ENCODE measurements around the gene ARHGEF28. TPM values are rescaled to one million over a fixed set of nuclear protein-coding genes. Genes with fewer than 3 reads are reported as not detected.

ARHGEF28 gene
- total and polyA plus RNA-seq, 10 of the 15 experiments (the other 5 are each of a cell fraction or from before 2014, with no cell fraction given) = 0.10 to 0.72 (median 0.22) TPM; not detected in 2

DNA sequence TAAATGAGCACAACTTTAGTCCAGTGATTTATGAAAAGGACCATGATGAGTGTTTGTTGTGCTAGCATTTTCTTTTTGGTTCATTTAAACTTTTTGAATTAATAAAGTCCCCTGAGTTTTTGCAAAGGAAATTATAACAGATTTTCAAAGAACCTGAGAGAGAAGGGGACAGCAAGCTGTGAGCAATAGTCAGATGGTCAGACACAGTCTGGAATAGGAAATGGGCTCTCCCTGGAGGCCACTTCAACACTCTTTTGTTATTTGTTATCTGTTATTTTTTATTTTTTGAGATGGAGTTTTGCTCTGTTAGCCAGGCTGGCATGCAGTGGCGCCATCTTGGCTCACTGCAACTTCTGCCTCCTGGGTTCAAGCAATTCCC is 171.1 kb downstream of the ARHGEF28 start:
- TF ChIP-seq KLF5 (IDR thresholded peaks at IDR 0.05; ENCODE audit: partially characterized antibody) (no peak), GABPA (IDR thresholded peaks at IDR 0.05; ENCODE audit: low read depth) (no peak), SREBF2 (IDR thresholded peaks at IDR 0.05; ENCODE audit: low read length) (no peak), TAF1 (IDR thresholded peaks at IDR 0.05; ENCODE audit: borderline replicate concordance, low read depth, low read length) (no peak), NR2C1 (IDR thresholded peaks at IDR 0.05) (no peak), SRF (IDR thresholded peaks at IDR 0.05; ENCODE audit: low read depth in 2 of 2, low read length in 2 of 2) (no peak), TCF3 (IDR thresholded peaks at IDR 0.05; ENCODE audit: borderline replicate concordance, insufficient read depth, low read depth, low read length) (no peak), CEBPB (IDR thresholded peaks at IDR 0.05; ENCODE audit: borderline replicate concordance in 1 of 2, low read depth in 2 of 2, low read length in 2 of 2) (no peak), EED (IDR thresholded peaks at IDR 0.05; ENCODE audit: low read depth) (no peak), RBBP5 (conservative IDR thresholded peaks at IDR 0.05) (no peak), SP1 (IDR thresholded peaks at IDR 0.05; ENCODE audit: low read depth, low read length) (no peak), TBL1XR1 (IDR thresholded peaks at IDR 0.05; ENCODE audit: low read depth, low read length) (no peak), SREBF1 (IDR thresholded peaks at IDR 0.05; ENCODE audit: low read length) (no peak)
- TF ChIP-seq, protein P1, sequence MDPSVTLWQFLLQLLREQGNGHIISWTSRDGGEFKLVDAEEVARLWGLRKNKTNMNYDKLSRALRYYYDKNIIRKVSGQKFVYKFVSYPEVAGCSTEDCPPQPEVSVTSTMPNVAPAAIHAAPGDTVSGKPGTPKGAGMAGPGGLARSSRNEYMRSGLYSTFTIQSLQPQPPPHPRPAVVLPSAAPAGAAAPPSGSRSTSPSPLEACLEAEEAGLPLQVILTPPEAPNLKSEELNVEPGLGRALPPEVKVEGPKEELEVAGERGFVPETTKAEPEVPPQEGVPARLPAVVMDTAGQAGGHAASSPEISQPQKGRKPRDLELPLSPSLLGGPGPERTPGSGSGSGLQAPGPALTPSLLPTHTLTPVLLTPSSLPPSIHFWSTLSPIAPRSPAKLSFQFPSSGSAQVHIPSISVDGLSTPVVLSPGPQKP (IDR thresholded peaks at IDR 0.05; ENCODE audit: low read depth, low read length) = no peak
- TF ChIP-seq, protein P2, sequence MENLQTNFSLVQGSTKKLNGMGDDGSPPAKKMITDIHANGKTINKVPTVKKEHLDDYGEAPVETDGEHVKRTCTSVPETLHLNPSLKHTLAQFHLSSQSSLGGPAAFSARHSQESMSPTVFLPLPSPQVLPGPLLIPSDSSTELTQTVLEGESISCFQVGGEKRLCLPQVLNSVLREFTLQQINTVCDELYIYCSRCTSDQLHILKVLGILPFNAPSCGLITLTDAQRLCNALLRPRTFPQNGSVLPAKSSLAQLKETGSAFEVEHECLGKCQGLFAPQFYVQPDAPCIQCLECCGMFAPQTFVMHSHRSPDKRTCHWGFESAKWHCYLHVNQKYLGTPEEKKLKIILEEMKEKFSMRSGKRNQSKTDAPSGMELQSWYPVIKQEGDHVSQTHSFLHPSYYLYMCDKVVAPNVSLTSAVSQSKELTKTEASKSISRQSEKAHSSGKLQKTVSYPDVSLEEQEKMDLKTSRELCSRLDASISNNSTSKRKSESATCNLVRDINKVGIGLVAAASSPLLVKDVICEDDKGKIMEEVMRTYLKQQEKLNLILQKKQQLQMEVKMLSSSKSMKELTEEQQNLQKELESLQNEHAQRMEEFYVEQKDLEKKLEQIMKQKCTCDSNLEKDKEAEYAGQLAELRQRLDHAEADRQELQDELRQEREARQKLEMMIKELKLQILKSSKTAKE (IDR thresholded peaks at IDR 0.05; ENCODE audit: low read depth, poor library complexity, severe bottlenecking) = no peak
- TF ChIP-seq, protein P3, sequence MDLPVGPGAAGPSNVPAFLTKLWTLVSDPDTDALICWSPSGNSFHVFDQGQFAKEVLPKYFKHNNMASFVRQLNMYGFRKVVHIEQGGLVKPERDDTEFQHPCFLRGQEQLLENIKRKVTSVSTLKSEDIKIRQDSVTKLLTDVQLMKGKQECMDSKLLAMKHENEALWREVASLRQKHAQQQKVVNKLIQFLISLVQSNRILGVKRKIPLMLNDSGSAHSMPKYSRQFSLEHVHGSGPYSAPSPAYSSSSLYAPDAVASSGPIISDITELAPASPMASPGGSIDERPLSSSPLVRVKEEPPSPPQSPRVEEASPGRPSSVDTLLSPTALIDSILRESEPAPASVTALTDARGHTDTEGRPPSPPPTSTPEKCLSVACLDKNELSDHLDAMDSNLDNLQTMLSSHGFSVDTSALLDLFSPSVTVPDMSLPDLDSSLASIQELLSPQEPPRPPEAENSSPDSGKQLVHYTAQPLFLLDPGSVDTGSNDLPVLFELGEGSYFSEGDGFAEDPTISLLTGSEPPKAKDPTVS (IDR thresholded peaks at IDR 0.05; ENCODE audit: low read depth, low read length) = no peak
- TF ChIP-seq, protein P4, sequence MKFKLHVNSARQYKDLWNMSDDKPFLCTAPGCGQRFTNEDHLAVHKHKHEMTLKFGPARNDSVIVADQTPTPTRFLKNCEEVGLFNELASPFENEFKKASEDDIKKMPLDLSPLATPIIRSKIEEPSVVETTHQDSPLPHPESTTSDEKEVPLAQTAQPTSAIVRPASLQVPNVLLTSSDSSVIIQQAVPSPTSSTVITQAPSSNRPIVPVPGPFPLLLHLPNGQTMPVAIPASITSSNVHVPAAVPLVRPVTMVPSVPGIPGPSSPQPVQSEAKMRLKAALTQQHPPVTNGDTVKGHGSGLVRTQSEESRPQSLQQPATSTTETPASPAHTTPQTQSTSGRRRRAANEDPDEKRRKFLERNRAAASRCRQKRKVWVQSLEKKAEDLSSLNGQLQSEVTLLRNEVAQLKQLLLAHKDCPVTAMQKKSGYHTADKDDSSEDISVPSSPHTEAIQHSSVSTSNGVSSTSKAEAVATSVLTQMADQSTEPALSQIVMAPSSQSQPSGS (IDR thresholded peaks at IDR 0.05; ENCODE audit: low read length) = no peak
- H3K9me3 ChIP-seq (replicated peaks; ENCODE audit: control insufficient read depth, insufficient read depth, low read length) = no peaks in the 10 kb centered on the region
- no peak overlapping the region for H2AFZ ChIP-seq (ENCODE audit: control insufficient read depth, low read depth, low read length)
- ChIA-PET SMC1A (ENCODE audit: uncharacterized antibody, unreplicated experiment) (interaction anchor here (1.0 to 12.2 kb wide), 5 partner anchors 13 to 205 kb away, joined by 3 to 415 read pairs (median 19); no protein-coding TSS in a partner anchor), CTCF (interaction anchor here (1.4 to 16.6 kb wide), 4 partner anchors 25 to 205 kb away, joined by 3 to 565 read pairs (median 6); no protein-coding TSS in a partner anchor), POLR2A (no interaction called here), RAD21 (ENCODE audit: unreplicated experiment) (interaction anchor here (1.1 to 9.7 kb wide), 3 partner anchors 102 to 205 kb away, joined by 4 to 302 read pairs (median 8); no protein-coding TSS in a partner anchor)
- H3K4me3 ChIP-seq = no peak overlapping the region
- ATAC-seq (no peak), FAIRE-seq (no peak), DNase-seq (ENCODE audit: low read depth, low spot score) (no peak)
- no peak overlapping the region for H3K9ac ChIP-seq (ENCODE audit: control insufficient read depth, insufficient read depth, low read length)
- intact Hi-C loops (cut with micrococcal nuclease; ENCODE audit: unreplicated experiment) (no loop called here), in situ Hi-C loops (cut with MboI) (no loop called here)
- no peaks in the 10 kb centered on the region for H3K36me3 ChIP-seq (ENCODE audit: control insufficient read depth in 2 of 2, insufficient read depth in 2 of 2, low read length in 1 of 2)
- no peaks in the 10 kb centered on the region for H3K27me3 ChIP-seq (replicated peaks in 1 of 2; ENCODE audit: control insufficient read depth in 2 of 2, insufficient read depth in 2 of 2, low read length in 1 of 2)
- no peak overlapping the region for H3K4me2 ChIP-seq (ENCODE audit: control insufficient read depth, insufficient read depth)
- H3K4me1 ChIP-seq (ENCODE audit: control insufficient read depth, insufficient read depth, low read length) = peaks cover 6% of the 10 kb centered on the region
- 0% methylated on average over 1 of the region's 1 CpG for WGBS (ENCODE audit: insufficient coverage, insufficient replicate concordance, low lambda C conversion rate, missing lambda C conversion rate)
- H4K20me1 ChIP-seq (ENCODE audit: control insufficient read depth, insufficient read depth) = no peaks in the 10 kb centered on the region
- H3K79me2 ChIP-seq (ENCODE audit: control insufficient read depth, insufficient read depth, low read length) = no peaks in the 10 kb centered on the region
- BruUV-seq (replicated peaks) = no TSS peak
- no peak overlapping the region for H3K27ac ChIP-seq (ENCODE audit: control insufficient read depth, insufficient read depth)

Measured in GM12878 (cell line).